Raji (cell line): Measurements from ENCODE around the gene SLC28A1.

ENCODE experiments used
- POLR2A ChIP-seq: IDR thresholded peaks from 2 replicates; pipeline ENCODE4 v1.6.1; 2011; ENCODE audit warnings: low read depth, low read length, control low read depth; ENCODE audit not compliant: insufficient read depth

SLC28A1 gene

GRCh38 chr15:84980196-84981053 lies 96.0 kb downstream of the SLC28A1 start:
- peak; percentile 67 for TF ChIP-seq POLR2A

- peak; percentile 52 for TF ChIP-seq POLR2A
Observed at GRCh38 chr15:84981054-84981710, 96.7 kb downstream of the SLC28A1 start.

- TF ChIP-seq POLR2A, result no peak
Observed at GRCh38 chr15:84981711-84982300, 97.3 kb downstream of the SLC28A1 start, which contains the start of gene PDE8A. TSS of gene PDE8A (plus strand) at chr15:84981856. CDS start at chr15:84982163, 307 bp downstream.

GRCh38 chr15:84982301-84982920 lies 97.9 kb downstream of the SLC28A1 start:
- no peak for TF ChIP-seq POLR2A

- TF ChIP-seq POLR2A, result no peak
Observed at GRCh38 chr15:84983294-84983693, 98.8 kb downstream of the SLC28A1 start.

GRCh38 chr15:84983711-84984110 lies 99.2 kb downstream of the SLC28A1 start:
- no peak for TF ChIP-seq POLR2A

GRCh38 chr15:84985158-84985557 lies 100.7 kb downstream of the SLC28A1 start:
- TF ChIP-seq POLR2A, result no peak

GRCh38 chr15:84987949-84988624 lies 103.6 kb downstream of the SLC28A1 start:
- TF ChIP-seq POLR2A, result no peak

- no peak for TF ChIP-seq POLR2A
Observed at GRCh38 chr15:84988909-84989644, 104.6 kb downstream of the SLC28A1 start.

GRCh38 chr15:84990507-84990906 lies 106.0 kb downstream of the SLC28A1 start:
- TF ChIP-seq POLR2A, result no peak

GRCh38 chr15:84991014-84991712 lies 106.7 kb downstream of the SLC28A1 start:
- TF ChIP-seq POLR2A, result no peak

GRCh38 chr15:84992157-84992944 lies 107.9 kb downstream of the SLC28A1 start:
- no peak for TF ChIP-seq POLR2A
